ENCODE measurements around the gene INPP5K. TPM values are rescaled to one million over a fixed set of nuclear protein-coding genes. Genes with fewer than 3 reads are reported as not detected.

INPP5K gene
- polyA plus RNA-seq, 1 donor from 2014 or later, result 35.8 TPM

GRCh38 chr17:1474402-1475189, 41.8 kb downstream of the INPP5K start:
- Histone ChIP-seq H3K27me3 (ENCODE audit: insufficient read depth, low read depth, low read length) (no peaks in the 10 kb centered on the region), H3K36me3 (ENCODE audit: insufficient read depth, low read length) (no peaks in the 10 kb centered on the region), H3K9me2 (ENCODE audit: insufficient read depth, low read length) (no peaks in the 10 kb centered on the region), H3K4me3 (ENCODE audit: low read length) (no peak overlapping the region), H3K79me2 (replicated peaks; ENCODE audit: insufficient read depth, low read length) (no peaks in the 10 kb centered on the region), H3K9me3 (ENCODE audit: low read length) (no peaks in the 10 kb centered on the region), H3K27ac (ENCODE audit: low read length) (no peak overlapping the region), H3K9ac (ENCODE audit: low read length) (no peak overlapping the region), H4K20me1 (ENCODE audit: insufficient read depth) (no peaks in the 10 kb centered on the region), H3K4me2 (ENCODE audit: low read length) (no peak overlapping the region), H2AFZ (ENCODE audit: low read depth, low read length) (no peak overlapping the region), H3F3A (ENCODE audit: insufficient read depth, low read length, poor library complexity, severe bottlenecking) (no peaks in the 10 kb centered on the region)
- no peak for TF ChIP-seq TAF1 (IDR thresholded peaks at IDR 0.05; ENCODE audit: low read depth)
- no peak for TF ChIP-seq EP300 (conservative IDR thresholded peaks at IDR 0.05; ENCODE audit: poor library complexity, severe bottlenecking)

DNA sequence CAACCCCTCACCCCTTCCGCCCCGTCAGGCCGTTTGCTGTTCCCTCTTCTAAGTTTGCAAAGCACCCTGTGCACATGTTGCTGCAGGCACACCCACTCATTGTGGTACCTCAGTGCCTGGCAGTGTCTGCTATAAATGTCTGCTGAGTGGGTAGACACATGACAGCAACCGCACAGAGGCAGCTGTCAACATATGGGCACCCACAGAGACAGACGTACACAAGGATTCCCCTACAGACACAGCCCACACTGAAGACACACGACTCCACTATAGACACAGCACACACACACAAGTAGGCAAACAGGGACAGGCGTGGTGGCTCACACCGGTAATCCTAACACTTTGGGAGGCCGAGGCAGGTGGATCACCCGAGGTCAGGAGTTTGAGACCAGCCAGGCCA, 42.6 kb downstream of the INPP5K start:
- H3K79me2 ChIP-seq (replicated peaks; ENCODE audit: insufficient read depth, low read length), result no peaks in the 10 kb centered on the region

GRCh38 chr17:1473170-1473569, 43.2 kb downstream of the INPP5K start:
- Histone ChIP-seq H3K4me2 (ENCODE audit: low read length) (no peak overlapping the region), H3K36me3 (ENCODE audit: insufficient read depth, low read length) (no peaks in the 10 kb centered on the region), H3K4me3 (ENCODE audit: low read length) (no peak overlapping the region), H3F3A (ENCODE audit: insufficient read depth, low read length, poor library complexity, severe bottlenecking) (no peaks in the 10 kb centered on the region), H3K27ac (ENCODE audit: low read length) (no peak overlapping the region), H3K27me3 (ENCODE audit: insufficient read depth, low read depth, low read length) (no peaks in the 10 kb centered on the region), H2AFZ (ENCODE audit: low read depth, low read length) (no peak overlapping the region), H3K9me2 (ENCODE audit: insufficient read depth, low read length) (no peaks in the 10 kb centered on the region), H3K79me2 (replicated peaks; ENCODE audit: insufficient read depth, low read length) (no peaks in the 10 kb centered on the region), H3K9me3 (ENCODE audit: low read length) (no peaks in the 10 kb centered on the region), H4K20me1 (ENCODE audit: insufficient read depth) (no peaks in the 10 kb centered on the region), H3K9ac (ENCODE audit: low read length) (no peak overlapping the region)
- TF ChIP-seq EZH2 (IDR thresholded peaks at IDR 0.05; ENCODE audit: borderline replicate concordance, insufficient read depth, low read length, poor library complexity, severe bottlenecking), result no peak
- TF ChIP-seq TAF1 (IDR thresholded peaks at IDR 0.05; ENCODE audit: low read depth), result no peak
- TF ChIP-seq, protein P1, sequence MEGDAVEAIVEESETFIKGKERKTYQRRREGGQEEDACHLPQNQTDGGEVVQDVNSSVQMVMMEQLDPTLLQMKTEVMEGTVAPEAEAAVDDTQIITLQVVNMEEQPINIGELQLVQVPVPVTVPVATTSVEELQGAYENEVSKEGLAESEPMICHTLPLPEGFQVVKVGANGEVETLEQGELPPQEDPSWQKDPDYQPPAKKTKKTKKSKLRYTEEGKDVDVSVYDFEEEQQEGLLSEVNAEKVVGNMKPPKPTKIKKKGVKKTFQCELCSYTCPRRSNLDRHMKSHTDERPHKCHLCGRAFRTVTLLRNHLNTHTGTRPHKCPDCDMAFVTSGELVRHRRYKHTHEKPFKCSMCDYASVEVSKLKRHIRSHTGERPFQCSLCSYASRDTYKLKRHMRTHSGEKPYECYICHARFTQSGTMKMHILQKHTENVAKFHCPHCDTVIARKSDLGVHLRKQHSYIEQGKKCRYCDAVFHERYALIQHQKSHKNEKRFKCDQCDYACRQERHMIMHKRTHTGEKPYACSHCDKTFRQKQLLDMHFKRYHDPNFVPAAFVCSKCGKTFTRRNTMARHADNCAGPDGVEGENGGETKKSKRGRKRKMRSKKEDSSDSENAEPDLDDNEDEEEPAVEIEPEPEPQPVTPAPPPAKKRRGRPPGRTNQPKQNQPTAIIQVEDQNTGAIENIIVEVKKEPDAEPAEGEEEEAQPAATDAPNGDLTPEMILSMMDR (IDR thresholded peaks at IDR 0.05; ENCODE audit: poor library complexity, severe bottlenecking), result no peak
- no peak for TF ChIP-seq POLR2AphosphoS5 (IDR thresholded peaks at IDR 0.05)
- no peak for TF ChIP-seq EP300 (conservative IDR thresholded peaks at IDR 0.05; ENCODE audit: poor library complexity, severe bottlenecking)
- TF ChIP-seq, protein P2, sequence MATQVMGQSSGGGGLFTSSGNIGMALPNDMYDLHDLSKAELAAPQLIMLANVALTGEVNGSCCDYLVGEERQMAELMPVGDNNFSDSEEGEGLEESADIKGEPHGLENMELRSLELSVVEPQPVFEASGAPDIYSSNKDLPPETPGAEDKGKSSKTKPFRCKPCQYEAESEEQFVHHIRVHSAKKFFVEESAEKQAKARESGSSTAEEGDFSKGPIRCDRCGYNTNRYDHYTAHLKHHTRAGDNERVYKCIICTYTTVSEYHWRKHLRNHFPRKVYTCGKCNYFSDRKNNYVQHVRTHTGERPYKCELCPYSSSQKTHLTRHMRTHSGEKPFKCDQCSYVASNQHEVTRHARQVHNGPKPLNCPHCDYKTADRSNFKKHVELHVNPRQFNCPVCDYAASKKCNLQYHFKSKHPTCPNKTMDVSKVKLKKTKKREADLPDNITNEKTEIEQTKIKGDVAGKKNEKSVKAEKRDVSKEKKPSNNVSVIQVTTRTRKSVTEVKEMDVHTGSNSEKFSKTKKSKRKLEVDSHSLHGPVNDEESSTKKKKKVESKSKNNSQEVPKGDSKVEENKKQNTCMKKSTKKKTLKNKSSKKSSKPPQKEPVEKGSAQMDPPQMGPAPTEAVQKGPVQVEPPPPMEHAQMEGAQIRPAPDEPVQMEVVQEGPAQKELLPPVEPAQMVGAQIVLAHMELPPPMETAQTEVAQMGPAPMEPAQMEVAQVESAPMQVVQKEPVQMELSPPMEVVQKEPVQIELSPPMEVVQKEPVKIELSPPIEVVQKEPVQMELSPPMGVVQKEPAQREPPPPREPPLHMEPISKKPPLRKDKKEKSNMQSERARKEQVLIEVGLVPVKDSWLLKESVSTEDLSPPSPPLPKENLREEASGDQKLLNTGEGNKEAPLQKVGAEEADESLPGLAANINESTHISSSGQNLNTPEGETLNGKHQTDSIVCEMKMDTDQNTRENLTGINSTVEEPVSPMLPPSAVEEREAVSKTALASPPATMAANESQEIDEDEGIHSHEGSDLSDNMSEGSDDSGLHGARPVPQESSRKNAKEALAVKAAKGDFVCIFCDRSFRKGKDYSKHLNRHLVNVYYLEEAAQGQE (IDR thresholded peaks at IDR 0.05; ENCODE audit: borderline replicate concordance), result no peak
- no peak for TF ChIP-seq RAD21 (conservative IDR thresholded peaks at IDR 0.05)
- no peak for TF ChIP-seq SMC3 (conservative IDR thresholded peaks at IDR 0.05; ENCODE audit: poor library complexity)
- TF ChIP-seq MXI1 (conservative IDR thresholded peaks at IDR 0.05; ENCODE audit: poor library complexity, severe bottlenecking), result no peak

More for the DNA sequence above, 42.6 kb downstream of the INPP5K start:
- Histone ChIP-seq H3K36me3 (ENCODE audit: insufficient read depth, low read length) (no peaks in the 10 kb centered on the region), H3K9me2 (ENCODE audit: insufficient read depth, low read length) (no peaks in the 10 kb centered on the region), H3K9me3 (ENCODE audit: low read length) (no peaks in the 10 kb centered on the region), H2AFZ (ENCODE audit: low read depth, low read length) (no peak overlapping the region), H3K27me3 (ENCODE audit: insufficient read depth, low read depth, low read length) (no peaks in the 10 kb centered on the region), H3K27ac (ENCODE audit: low read length) (no peak overlapping the region), H3F3A (ENCODE audit: insufficient read depth, low read length, poor library complexity, severe bottlenecking) (no peaks in the 10 kb centered on the region), H3K4me3 (ENCODE audit: low read length) (no peak overlapping the region), H3K4me2 (ENCODE audit: low read length) (no peak overlapping the region), H3K9ac (ENCODE audit: low read length) (no peak overlapping the region), H4K20me1 (ENCODE audit: insufficient read depth) (no peaks in the 10 kb centered on the region)
- no peak for TF ChIP-seq SMC3 (conservative IDR thresholded peaks at IDR 0.05; ENCODE audit: poor library complexity)
- TF ChIP-seq EZH2 (IDR thresholded peaks at IDR 0.05; ENCODE audit: borderline replicate concordance, insufficient read depth, low read length, poor library complexity, severe bottlenecking), result no peak
- TF ChIP-seq POLR2AphosphoS5 (IDR thresholded peaks at IDR 0.05), result no peak
- no peak for TF ChIP-seq EP300 (conservative IDR thresholded peaks at IDR 0.05; ENCODE audit: poor library complexity, severe bottlenecking)
- TF ChIP-seq RAD21 (conservative IDR thresholded peaks at IDR 0.05), result no peak
- no peak for TF ChIP-seq TAF1 (IDR thresholded peaks at IDR 0.05; ENCODE audit: low read depth)
- TF ChIP-seq, protein P2 (IDR thresholded peaks at IDR 0.05; ENCODE audit: borderline replicate concordance), result no peak

Data from neural cell (in vitro differentiated cells).